H9 (cell line): ENCODE measurements around the gene AJUBA. TPM values are rescaled to one million over a fixed set of nuclear protein-coding genes. Genes with fewer than 3 reads are reported as not detected.

ENCODE experiments used
- DNase-seq: peaks from one replicate; pipeline ENCODE4 v3.0.0-alpha.2; 2017
- H2AFZ ChIP-seq: one replicate; pipeline ENCODE4 v1.6.1; 2013; ENCODE audit warnings: mild to moderate bottlenecking, low read length, control low read depth, moderate library complexity
- H2AK5ac ChIP-seq: 2 replicates; pipeline ENCODE4 v1.6.1; 2013; ENCODE audit warnings: low read length, control low read depth, mixed read lengths; ENCODE audit not compliant: insufficient read length
- H2BK120ac ChIP-seq: one replicate; pipeline ENCODE4 v1.6.1; 2013; ENCODE audit warnings: low read depth, mild to moderate bottlenecking, low read length, control low read depth, inconsistent platforms; ENCODE audit not compliant: poor library complexity, severe bottlenecking
- H2BK12ac ChIP-seq: 2 replicates; pipeline ENCODE4 v1.6.1; 2013; ENCODE audit warnings: low read length, control low read depth, mixed read lengths, low read depth; ENCODE audit not compliant: insufficient read length
- H2BK15ac ChIP-seq: 2 replicates; pipeline ENCODE4 v1.6.1; 2013; ENCODE audit warnings: low read depth, low read length, control low read depth
- H2BK20ac ChIP-seq: one replicate; pipeline ENCODE4 v1.6.1; 2013; ENCODE audit warnings: low read depth, mild to moderate bottlenecking, low read length, control low read depth, inconsistent platforms; ENCODE audit not compliant: poor library complexity, severe bottlenecking
- H2BK5ac ChIP-seq: 2 replicates; pipeline ENCODE4 v1.6.1; 2013; ENCODE audit warnings: low read length, control low read depth, mixed read lengths; ENCODE audit not compliant: insufficient read length
- H3K14ac ChIP-seq: 2 replicates; pipeline ENCODE4 v1.6.1; 2013; ENCODE audit warnings: low read length, control low read depth; ENCODE audit not compliant: insufficient read depth
- H3K18ac ChIP-seq: 2 replicates; pipeline ENCODE4 v1.6.1; 2013; ENCODE audit warnings: low read depth, mild to moderate bottlenecking, mixed read lengths, low read length, control low read depth; ENCODE audit not compliant: insufficient read length
- H3K23ac ChIP-seq: 2 replicates; pipeline ENCODE4 v1.6.1; 2013; ENCODE audit warnings: low read length, control low read depth, mixed read lengths, low read depth; ENCODE audit not compliant: insufficient read length
- H3K23me2 ChIP-seq: 2 replicates; pipeline ENCODE4 v1.6.1; 2013; ENCODE audit warnings: low read depth, mild to moderate bottlenecking, mixed read lengths, low read length, control low read depth; ENCODE audit not compliant: insufficient read length, poor library complexity, severe bottlenecking
- H3K27ac ChIP-seq: 2 replicates; pipeline ENCODE4 v1.5.1; 2013; ENCODE audit warnings: low read length, control low read depth, mixed read lengths, low read depth; ENCODE audit not compliant: insufficient read length
- H3K27me3 ChIP-seq: 2 replicates; pipeline ENCODE4 v1.6.1; 2013; ENCODE audit warnings: low read length, control low read depth, inconsistent platforms; ENCODE audit not compliant: insufficient read depth
- H3K4ac ChIP-seq: 2 replicates; pipeline ENCODE4 v1.6.1; 2013; ENCODE audit warnings: low read depth, mild to moderate bottlenecking, control low read depth, inconsistent platforms, low read length, moderate library complexity
- H3K4me1 ChIP-seq: 2 replicates; pipeline ENCODE4 v1.6.1; 2013; ENCODE audit warnings: low read length, control low read depth, inconsistent platforms; ENCODE audit not compliant: insufficient read depth
- H3K4me2 ChIP-seq: 2 replicates; pipeline ENCODE4 v1.6.1; 2013; ENCODE audit warnings: low read length, control low read depth, mixed read lengths; ENCODE audit not compliant: insufficient read length, insufficient read depth
- H3K56ac ChIP-seq: 2 replicates; pipeline ENCODE4 v1.6.1; 2013; ENCODE audit warnings: low read depth, mild to moderate bottlenecking, mixed read lengths, low read length, control low read depth; ENCODE audit not compliant: insufficient read length
- H3K79me1 ChIP-seq: 2 replicates; pipeline ENCODE4 v1.6.1; 2013; ENCODE audit warnings: low read depth, mild to moderate bottlenecking, moderate library complexity, low read length, control low read depth, inconsistent platforms; ENCODE audit not compliant: insufficient read depth, poor library complexity, severe bottlenecking
- H3K79me2 ChIP-seq: 2 replicates; pipeline ENCODE4 v1.6.1; 2013; ENCODE audit warnings: low read length, control low read depth, inconsistent platforms; ENCODE audit not compliant: insufficient read depth
- H3K9ac ChIP-seq: 2 replicates; pipeline ENCODE4 v1.6.1; 2013; ENCODE audit warnings: low read length, control low read depth, mixed read lengths; ENCODE audit not compliant: insufficient read length; ENCODE audit errors: extremely low read depth
- H3K9me3 ChIP-seq: one replicate; pipeline ENCODE4 v1.6.1; 2013; ENCODE audit warnings: low read depth, low read length, inconsistent platforms; ENCODE audit not compliant: control insufficient read depth
- H3T11ph ChIP-seq: one replicate; pipeline ENCODE4 v1.6.1; 2013; ENCODE audit warnings: mild to moderate bottlenecking, low read length, control low read depth, inconsistent platforms
- H4K20me1 ChIP-seq: one replicate; pipeline ENCODE4 v1.6.1; 2013; ENCODE audit not compliant: control insufficient read depth, insufficient read length, insufficient read depth
- H4K5ac ChIP-seq: 2 replicates; pipeline ENCODE4 v1.6.1; 2013; ENCODE audit warnings: low read depth, mild to moderate bottlenecking, mixed read lengths, low read length, control low read depth; ENCODE audit not compliant: insufficient read length
- H4K8ac ChIP-seq: replicated peaks from 2 replicates; pipeline ENCODE4 v1.6.1; 2013; ENCODE audit warnings: low read length, control low read depth, mixed read lengths, low read depth; ENCODE audit not compliant: insufficient read length
- H4K91ac ChIP-seq: 2 replicates; pipeline ENCODE4 v1.6.1; 2013; ENCODE audit warnings: low read depth, mild to moderate bottlenecking, moderate library complexity, mixed read lengths, low read length, control low read depth; ENCODE audit not compliant: insufficient read length
- H3K27ac Mint-ChIP-seq, 3 experiments: 2 replicates in 2 of 3; 3 replicates in 1 of 3; pipeline ENCODE4 v1.8.0; 2020 to 2021; ENCODE audit warnings: mixed read lengths in 3 of 3, mild to moderate bottlenecking in 1 of 3, moderate library complexity in 1 of 3
- H3K27me3 Mint-ChIP-seq: 2 replicates; pipeline ENCODE4 v1.8.0; 2021; ENCODE audit warnings: low read depth, mild to moderate bottlenecking, moderate library complexity, mixed read lengths
- H3K36me3 Mint-ChIP-seq, 3 experiments: 2 replicates in 2 of 3; 3 replicates in 1 of 3; pipeline ENCODE4 v1.8.0; 2020 to 2021; ENCODE audit warnings: low read depth in 3 of 3, mixed read lengths in 3 of 3; ENCODE audit not compliant: insufficient read depth in 1 of 3
- H3K4me1 Mint-ChIP-seq, 2 experiments: 2 replicates each; pipeline ENCODE4 v1.8.0; 2020; ENCODE audit warnings: mixed read lengths in 2 of 2
- H3K4me3 Mint-ChIP-seq, 2 experiments: 2 replicates in 1 of 2; 3 replicates in 1 of 2; pipeline ENCODE4 v1.8.0; 2020 to 2021; ENCODE audit warnings: mild to moderate bottlenecking in 2 of 2, mixed read lengths in 2 of 2, moderate library complexity in 1 of 2
- H3K9me3 Mint-ChIP-seq, 2 experiments: 2 replicates in 1 of 2; 3 replicates in 1 of 2; pipeline ENCODE4 v1.8.0; 2020; ENCODE audit warnings: mild to moderate bottlenecking in 2 of 2, mixed read lengths in 2 of 2, moderate library complexity in 1 of 2
- CTCF ChIP-seq: fragments of 200-600 bp; sonication (generic); conservative IDR thresholded peaks from 3 replicates; pipeline ENCODE4 v1.8.0; 2021; ENCODE audit warnings: antibody characterized with exemption, mild to moderate bottlenecking
- WGBS: extraction: QIAGEN DNeasy Blood & Tissue Kit; methylation state at CpG from one replicate; pipeline ENCODE4 v1.1.7; 2013; ENCODE audit warnings: missing lambda C conversion rate, low lambda C conversion rate, mixed read lengths; ENCODE audit not compliant: insufficient read length; ENCODE audit errors: extremely low coverage; 5-methylcytosine and 5-hydroxymethylcytosine counted together
- total RNA-seq: library from RNA; stranded (reverse); gene quantifications from 2 replicates; pipeline ENCODE4 v1.2.1, GENCODE V29; 2021

AJUBA gene
- total RNA-seq, 1 experiment from 2014 or later = 44.9 TPM

GRCh38 chr14:22962061-22962676 lies 20.2 kb downstream of the AJUBA start:
- Mint-ChIP-seq H3K36me3 (0 out of 7 replicates have a peak, but pooled peaks cover 0 to 2% (median 0%) of the 10 kb centered on the region in 3 experiments), H3K4me3 (no peak overlapping the region), H3K9me3 (0 out of 5 replicates have a peak, but pooled peaks cover 0 to 2% of the 10 kb centered on the region in 2 experiments), H3K27ac (no peak overlapping the region), H3K27me3 (peaks cover 3% of the 10 kb centered on the region; the same call in 1 of the 2 replicates), H3K4me1 (peaks cover 0 to 2% of the 10 kb centered on the region in 2 experiments; a peak in 1 of 4 replicates)
- Histone ChIP-seq H3K27me3 (no peaks in the 10 kb centered on the region), H3K4ac (no peak overlapping the region), H4K8ac (no peak overlapping the region), H3K4me1 (no peaks in the 10 kb centered on the region), H3K79me2 (no peaks in the 10 kb centered on the region), H4K91ac (no peak overlapping the region), H2AFZ (no peak overlapping the region), H3K23me2 (no peaks in the 10 kb centered on the region), H3K18ac (no peak overlapping the region), H2BK12ac (no peak overlapping the region), H2BK120ac (no peak overlapping the region), H3K27ac (no peak overlapping the region), H4K5ac (no peak overlapping the region), H2BK15ac (no peak overlapping the region), H3K4me2 (no peak overlapping the region), H2BK20ac (no peak overlapping the region), H4K20me1 (no peaks in the 10 kb centered on the region), H3K9ac (no peak overlapping the region), H3K9me3 (no peaks in the 10 kb centered on the region), H3K79me1 (no peaks in the 10 kb centered on the region), H2AK5ac (no peak overlapping the region), H3K14ac (no peak overlapping the region), H3T11ph (no peak overlapping the region), H3K23ac (no peak overlapping the region), H2BK5ac (no peak overlapping the region), H3K56ac (no peak overlapping the region)
- no peak for DNase-seq
- no peak for TF ChIP-seq CTCF
- WGBS = no CpG with 5 or more reads among the region's 6 CpGs
